Esophagus muscularis mucosa (tissue), 4 donors: ENCODE measurements around the gene OR2L2.

Source experiments
- EP300 ChIP-seq: sonication (generic); formaldehyde crosslinking; IDR thresholded peaks from one replicate; pipeline ENCODE4 v1.6.1; 2017; ENCODE audit warnings: antibody characterized with exemption
- POLR2A ChIP-seq: fragments of 450-650 bp; IDR thresholded peaks from one replicate; pipeline ENCODE4 v1.6.1; 2017; ENCODE audit warnings: antibody characterized with exemption, moderate library complexity, mild to moderate bottlenecking, low read depth
- POLR2AphosphoS5 ChIP-seq, 2 donors: sonication (generic); formaldehyde crosslinking; IDR thresholded peaks; one replicate each; pipeline ENCODE4 v1.6.1; 2017; ENCODE audit warnings: antibody characterized with exemption in 2 of 2
- TF ChIP-seq, protein P1 (sequence below), 3 experiments: fragments of 200-600 bp in 2 of 3; fragments of 450-650 bp in 1 of 3; sonication (generic) in 2 of 3; IDR thresholded peaks; one replicate each; pipeline ENCODE4 v1.5.1; 2017 to 2019; ENCODE audit warnings: antibody characterized with exemption in 3 of 3, mild to moderate bottlenecking in 2 of 3, moderate library complexity in 1 of 3

GRCh38 chr1:248015803-248016202, 14.1 kb upstream of the OR2L2 start:
- TF ChIP-seq EP300 (no peak), POLR2AphosphoS5 (IDR thresholded peaks at IDR 0.05) (no peak), POLR2A (no peak)
- TF ChIP-seq, protein P1, sequence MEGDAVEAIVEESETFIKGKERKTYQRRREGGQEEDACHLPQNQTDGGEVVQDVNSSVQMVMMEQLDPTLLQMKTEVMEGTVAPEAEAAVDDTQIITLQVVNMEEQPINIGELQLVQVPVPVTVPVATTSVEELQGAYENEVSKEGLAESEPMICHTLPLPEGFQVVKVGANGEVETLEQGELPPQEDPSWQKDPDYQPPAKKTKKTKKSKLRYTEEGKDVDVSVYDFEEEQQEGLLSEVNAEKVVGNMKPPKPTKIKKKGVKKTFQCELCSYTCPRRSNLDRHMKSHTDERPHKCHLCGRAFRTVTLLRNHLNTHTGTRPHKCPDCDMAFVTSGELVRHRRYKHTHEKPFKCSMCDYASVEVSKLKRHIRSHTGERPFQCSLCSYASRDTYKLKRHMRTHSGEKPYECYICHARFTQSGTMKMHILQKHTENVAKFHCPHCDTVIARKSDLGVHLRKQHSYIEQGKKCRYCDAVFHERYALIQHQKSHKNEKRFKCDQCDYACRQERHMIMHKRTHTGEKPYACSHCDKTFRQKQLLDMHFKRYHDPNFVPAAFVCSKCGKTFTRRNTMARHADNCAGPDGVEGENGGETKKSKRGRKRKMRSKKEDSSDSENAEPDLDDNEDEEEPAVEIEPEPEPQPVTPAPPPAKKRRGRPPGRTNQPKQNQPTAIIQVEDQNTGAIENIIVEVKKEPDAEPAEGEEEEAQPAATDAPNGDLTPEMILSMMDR (IDR thresholded peaks at IDR 0.05): no peak
